ELF-1 (cell line): ENCODE results near the gene VSNL1.

ENCODE experiments used
- DNase-seq: peaks from one replicate; pipeline ENCODE4 v3.0.0-alpha.2; 2016; ENCODE audit warnings: low read depth, low spot score

Gene VSNL1

DNA sequence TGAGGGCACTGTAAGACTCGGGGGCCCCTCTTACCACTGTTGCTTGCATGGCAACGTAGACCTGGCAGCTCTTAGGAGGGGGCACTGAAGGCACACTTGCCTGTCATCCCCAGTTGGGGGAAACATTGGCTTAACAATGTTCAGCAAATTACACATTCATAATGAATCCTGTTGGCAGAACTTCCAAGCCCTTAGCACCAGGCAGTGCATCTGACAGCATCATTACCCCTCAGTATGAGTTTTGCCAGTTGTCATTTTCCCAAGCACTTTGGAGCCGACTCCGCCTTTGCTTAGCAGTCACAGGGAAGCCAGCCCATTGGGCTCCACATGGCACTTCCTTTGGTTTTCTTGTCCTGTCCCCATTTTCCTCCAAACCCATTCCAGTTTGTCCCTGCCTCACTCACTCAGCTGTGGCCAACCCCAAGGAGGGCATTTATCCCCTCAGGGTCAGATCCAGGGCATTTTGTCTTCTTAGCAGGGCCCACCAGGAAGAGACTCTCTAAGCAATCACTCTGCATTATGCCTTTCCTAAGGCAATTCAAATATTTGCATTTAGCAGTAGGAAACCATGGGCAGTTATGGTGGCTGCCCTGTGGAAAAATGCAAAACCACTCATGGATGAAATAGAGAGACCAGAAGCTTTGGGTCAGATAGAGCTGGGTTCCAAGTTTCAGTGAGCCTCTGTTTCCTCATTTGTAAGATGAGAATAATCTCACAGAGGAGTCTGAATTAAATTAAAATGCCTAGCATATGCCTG lies 73.9 kb downstream of the VSNL1 start:
- no peak for DNase-seq

DNA sequence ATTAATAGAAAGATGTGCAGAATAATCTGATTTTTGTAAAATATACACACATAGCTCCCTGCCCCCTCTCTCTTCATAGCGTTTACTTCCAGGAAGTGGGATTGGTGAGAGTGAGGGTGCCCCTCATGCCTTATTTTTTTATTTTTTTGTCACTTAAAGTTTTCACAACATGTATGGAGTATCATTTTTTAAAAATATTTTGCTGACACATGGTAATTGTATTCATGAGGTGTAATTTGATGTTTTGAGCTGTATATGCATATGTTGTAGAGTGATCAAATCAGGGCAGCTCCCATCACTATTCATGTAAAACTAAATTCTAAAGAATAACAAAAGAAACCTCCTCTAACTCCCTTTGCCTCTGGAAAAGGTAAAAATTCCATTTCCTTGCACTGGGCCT lies 74.7 kb downstream of the VSNL1 start:
- no peak for DNase-seq

DNA sequence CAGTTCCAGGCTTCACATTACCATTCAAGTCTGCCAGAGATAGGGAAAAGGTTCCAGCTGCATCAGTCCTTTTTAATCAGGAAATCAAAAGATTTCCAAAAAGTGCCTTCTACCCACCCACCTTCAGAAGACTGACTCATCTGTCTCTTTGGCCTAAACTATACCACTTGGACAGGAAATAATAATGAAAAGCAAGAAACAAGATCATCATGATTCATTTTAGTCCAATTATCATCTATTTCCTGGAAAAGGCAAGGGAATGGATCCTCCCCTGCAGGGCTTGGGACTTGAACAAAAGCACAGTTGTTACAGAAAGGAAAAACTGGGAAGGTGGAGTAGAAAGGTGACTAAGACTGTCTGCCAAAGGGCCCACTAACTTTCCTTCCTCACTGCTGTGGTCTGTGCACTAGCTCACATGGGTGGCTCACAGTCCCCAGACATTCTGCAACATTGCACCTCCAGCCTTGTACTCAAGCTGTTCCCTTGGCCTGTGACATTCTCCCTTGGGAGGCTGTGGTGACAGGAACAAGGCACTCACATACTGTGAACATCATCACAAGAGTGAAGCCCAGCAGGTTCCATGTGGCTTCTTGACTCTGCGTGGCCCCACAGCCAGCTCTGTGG lies 75.3 kb downstream of the VSNL1 start:
- DNase-seq, result no peak

DNA sequence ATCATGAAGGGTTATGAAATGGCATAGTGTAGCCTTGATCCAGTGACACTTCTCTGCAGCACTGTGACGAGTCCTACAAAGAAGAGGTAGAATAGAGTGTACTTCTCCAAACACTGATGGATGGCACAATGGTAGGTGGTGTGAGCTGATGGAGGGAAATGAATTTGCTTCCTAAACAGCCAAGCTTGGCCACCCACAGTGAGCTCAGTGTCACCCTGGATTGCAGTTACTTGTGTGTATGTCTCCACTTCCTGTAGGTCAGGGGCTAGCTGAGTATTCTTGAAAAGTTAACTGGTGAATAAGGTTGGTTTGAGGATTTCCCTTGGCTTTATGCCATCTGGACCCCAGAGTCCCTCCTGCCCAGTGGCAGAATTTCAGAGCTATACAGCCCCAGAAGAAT lies 75.9 kb downstream of the VSNL1 start:
- DNase-seq, result no peak

DNA sequence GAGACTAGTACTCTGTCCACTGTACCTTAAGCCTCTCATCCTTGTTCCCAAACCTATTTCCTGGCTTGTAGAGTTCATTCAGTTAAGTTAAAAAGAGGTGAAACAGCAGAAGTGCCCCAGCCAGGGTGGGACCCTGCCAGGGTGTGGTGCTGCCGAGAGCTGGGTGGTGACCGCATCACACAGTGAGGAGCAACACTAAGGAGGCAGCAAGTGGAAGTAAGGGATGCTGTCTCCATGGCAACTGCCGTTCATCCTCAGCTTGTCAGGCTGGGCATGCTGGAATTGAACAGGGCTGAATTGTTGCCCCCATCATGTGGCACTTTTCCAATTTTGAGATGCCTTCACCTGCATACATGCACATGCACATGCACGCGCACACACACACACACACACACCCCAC lies 77.0 kb downstream of the VSNL1 start:
- DNase-seq, result no peak

DNA sequence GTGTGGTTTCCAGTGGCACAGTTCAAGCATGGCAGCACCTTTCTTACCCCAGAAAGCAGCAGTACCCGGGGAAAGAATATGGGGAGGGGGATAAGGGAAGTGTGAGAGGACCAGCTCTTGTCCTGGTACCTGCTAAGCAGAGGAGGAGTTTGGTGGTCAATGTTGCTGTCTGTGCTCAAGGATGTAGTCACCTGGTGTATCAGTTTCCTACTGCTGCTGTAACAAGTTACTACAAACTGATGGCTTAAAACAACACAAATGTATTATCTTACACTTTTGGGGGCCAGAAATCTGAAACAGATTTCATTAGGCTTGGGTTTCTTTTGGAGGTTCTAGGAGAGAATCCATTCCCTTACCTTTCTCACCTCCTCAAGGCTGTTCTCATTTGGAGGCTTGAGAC lies 77.5 kb downstream of the VSNL1 start:
- DNase-seq, result no peak

DNA sequence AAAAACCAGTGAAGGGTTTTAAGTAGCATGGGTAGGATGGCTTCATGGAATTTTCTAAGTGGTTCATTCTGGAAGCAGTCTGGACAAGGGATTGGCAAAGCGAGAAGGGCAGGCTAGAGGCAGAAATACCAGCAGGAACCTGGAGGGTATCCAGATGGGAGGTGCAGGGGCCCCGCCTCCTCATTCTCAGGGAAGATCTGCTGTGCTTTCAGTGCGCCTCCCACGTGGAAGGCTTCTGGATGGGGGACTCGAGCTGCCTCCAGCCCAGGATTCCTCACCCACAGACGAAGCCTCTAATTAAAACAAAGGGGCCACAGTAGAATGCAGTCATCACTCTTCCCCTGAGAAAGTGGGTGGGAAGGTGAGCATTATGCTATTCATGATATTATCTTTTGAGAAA lies 79.8 kb downstream of the VSNL1 start:
- no peak for DNase-seq

DNA sequence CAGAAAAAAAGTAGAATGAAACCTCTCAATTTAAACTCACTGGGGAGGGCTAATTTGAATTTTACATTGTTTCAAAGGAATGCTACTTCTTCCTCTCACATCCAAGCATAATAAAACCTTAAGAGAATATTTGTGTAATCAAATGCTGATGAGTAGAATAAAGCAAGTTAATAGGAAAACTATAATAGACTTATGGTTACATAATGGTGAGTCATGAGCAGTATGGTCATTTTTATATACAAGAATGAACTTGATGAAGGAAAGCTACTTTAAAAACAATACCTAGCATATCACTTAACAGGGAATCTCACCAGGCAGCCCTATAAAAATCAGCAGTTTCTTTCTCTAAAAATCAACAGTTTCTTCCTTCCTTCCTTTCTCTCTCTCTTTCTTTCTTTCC lies 80.3 kb downstream of the VSNL1 start:
- no peak for DNase-seq

DNA sequence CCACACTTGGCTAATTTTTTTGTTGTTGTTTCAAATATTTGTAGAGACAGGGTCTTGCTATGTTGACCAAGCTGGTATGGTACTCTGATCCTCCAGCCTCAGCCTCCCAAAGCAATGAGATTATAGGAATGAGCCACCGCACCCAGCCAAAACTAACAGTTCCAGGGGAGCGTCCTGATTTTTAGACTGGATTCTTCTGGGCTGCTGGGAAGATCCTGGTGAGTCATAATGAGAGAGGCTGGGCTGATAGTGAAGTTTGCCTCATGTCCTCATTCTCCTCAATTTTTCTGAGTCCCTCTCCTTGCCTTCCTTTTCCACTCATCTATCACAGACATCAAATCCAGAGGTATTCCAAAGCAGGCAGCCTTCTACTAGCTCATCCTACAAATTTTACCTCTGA lies 81.3 kb downstream of the VSNL1 start:
- no peak for DNase-seq

DNA sequence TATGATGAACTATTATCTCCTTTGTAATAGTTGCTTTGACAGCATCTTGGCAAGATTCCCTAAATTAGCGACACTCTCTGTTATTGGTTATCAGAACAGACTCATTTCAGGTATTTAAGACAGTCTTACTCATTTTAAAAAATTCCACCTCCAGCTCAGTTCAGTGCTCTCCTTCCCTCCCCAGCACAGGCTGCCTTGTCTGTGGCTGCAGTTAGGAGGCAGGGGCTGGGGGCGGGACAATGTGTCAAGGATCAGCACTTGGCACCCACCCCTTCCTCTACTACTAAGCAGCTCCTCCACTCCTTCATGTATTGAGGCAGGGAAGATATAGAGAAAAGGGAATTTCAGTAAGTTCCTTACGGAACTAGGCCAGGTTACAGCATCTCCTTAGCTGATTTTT lies 85.0 kb downstream of the VSNL1 start:
- DNase-seq, result no peak

DNA sequence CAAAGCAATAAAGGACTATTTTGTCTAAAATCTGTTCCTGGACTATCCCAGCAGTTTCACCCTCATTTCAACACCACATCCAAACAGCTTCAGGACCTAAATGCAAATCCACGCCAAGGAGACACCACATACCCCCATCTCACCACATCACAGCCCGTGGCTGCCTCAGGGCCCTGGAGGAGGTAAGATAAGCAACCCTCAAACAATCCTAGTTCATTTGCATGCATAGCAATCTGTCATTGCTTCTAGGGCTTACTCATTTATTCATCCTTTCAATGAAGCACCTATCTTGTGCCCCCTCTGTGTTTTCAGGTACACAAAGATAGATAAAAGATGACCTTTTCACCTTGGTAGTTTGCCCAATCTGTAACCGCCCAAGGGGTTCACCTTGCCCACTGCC lies 86.5 kb downstream of the VSNL1 start:
- DNase-seq, result peak; percentile 53

DNA sequence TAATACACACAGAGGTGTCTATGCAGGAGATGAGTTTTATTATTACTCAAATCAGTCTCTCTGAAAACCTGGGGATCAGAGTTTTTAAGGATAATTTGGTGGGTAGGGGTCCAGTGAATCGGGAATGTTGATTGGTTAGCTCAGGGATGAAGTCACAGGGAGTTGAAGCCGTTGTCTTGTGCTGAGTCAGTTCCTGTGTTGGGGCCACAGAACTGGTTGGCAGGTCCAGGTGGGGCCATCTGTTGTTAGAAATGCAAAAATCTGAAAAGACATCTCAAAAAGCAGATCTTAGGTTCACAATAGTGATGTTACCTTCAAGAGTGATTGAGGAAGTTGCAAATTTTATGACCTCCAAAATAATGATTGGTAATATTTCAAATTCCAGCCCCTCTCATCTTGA lies 86.9 kb downstream of the VSNL1 start:
- DNase-seq, result peak; percentile 18

DNA sequence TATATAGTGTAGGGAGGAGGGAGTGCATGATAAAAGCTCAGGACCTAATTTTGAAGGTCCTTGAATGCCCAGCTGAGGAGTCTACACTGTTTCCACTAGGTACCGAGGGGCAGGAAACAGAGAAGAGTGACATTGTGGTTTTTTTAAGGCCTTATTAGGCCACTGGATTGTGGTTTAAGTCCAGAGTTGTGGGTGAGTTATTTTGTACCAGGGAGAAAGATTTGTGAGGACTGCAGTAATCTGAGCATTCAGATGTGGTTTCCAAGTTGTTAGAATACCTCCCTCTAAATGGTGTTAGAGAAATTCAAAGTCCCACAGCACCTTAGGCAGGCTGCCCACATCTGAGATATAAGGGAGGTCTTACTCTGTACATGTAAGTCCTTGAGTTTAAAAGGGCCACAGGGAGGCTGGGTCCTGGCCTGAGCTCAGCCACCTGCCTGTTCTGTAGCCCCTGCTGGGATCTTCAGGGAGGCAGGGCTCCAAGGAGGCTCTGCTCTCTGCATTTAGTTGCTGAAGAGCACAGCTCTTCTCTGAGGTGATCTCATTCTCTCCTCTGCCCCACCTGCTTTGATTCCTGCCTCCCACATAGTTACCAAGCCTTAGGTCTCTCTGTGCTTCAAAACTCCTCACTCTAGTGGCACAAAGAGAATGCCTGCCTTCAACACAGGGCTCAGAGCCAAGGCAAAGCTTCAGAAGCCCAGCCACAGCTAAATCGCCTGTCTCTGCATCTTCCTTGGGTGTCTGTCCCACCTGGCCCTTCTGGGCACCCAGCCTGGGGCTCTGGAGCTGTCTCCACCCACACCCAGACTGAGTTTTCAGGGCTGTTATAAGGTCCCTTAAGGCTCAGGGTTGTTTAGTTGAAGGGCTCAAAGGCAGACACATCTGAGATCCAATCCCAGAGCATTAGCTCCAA lies 88.1 kb downstream of the VSNL1 start:
- no peak for DNase-seq

DNA sequence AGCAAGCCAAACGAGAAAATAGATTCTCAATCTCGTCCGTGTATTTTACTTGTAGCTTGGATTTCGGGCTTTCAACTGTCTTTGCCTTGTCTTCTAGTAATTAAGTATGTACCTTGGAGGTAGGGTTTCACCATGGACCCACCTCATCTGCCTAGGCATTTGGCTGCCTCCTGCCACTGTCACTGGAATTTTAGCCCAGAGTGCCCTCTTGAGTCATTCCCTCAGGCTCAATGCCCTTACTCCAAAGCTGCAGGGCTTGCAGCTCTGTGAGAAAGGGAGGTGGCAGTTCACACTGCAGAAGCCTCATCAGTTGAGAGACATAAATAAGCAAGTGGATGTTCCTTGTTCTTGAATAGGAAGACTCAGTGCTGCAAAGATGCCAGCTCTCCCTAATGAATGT lies 89.6 kb downstream of the VSNL1 start:
- DNase-seq, result no peak

DNA sequence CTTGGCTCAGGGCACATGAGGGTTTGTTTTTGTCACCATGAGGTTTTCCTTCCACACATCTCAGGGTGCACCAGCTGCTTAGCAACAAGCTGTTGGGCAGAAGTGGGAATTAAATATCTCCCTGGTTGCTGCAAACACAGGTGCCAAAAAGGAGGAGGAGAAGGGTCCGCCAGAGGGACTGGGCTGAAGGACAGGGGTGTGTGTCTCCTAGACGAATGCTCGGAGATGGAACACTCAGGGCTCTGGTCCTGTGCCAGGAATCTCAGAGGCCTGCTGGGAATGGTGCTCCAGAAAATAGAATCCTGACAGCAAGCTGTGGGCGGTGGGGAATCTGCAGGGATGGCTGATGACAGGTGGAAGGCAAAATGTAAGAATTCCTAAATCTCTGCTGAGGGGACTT lies 94.5 kb downstream of the VSNL1 start:
- no peak for DNase-seq

DNA sequence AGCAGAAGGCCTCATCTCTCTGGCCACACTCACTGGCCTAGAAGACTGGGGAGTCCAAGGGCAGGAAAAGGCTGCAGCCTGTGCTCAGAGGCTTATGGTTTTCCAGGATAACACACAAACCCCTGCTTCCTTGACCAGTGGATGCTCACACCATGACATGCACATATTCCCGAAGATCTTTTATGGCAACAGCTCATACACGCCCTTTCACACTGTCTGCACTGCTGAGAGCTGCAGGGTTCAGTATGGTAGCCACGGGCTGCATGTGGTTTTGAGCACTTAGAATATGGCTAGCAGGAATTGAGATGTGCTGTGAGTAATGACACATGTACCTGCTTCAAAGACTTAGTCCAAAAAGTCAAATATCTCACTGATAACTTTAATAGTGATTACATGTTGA lies 95.8 kb downstream of the VSNL1 start:
- no peak for DNase-seq

DNA sequence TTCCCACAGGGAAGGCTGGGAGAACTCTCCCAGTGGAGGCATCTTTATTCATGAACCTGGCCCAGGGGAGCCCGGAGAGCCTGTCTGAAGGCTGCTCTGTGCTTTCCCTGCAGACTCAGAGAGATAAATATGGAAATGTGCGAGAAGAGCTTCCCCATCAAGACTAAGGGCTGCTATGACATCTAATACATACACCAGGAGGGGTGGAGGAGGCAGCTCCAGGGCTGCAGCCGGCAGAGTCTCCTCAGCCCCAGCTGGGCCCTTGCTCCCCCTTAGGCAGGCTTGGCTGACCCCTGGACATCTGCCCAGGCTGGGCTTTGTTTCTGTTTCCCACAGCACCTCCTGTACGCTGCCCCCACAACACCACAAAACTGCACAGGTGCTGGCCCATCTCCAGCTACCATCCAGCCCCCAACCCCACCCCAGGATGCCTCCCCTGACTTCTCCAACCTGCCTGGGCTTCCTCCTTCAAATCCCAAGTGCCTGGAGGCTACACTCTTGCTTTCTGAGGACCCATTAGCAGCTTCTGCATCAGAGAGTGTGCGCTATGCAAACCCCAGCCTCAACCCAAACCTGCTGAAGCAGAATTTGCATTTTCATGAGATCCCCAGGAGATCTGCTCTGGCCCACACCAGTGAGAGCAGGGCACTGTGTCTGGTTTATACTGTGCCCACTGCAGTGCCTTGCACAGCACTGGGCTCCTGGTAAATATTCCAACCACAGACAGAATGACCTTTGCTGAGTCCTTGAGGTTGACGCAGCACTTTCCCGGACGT lies 96.8 kb downstream of the VSNL1 start:
- peak; percentile 34 for DNase-seq

DNA sequence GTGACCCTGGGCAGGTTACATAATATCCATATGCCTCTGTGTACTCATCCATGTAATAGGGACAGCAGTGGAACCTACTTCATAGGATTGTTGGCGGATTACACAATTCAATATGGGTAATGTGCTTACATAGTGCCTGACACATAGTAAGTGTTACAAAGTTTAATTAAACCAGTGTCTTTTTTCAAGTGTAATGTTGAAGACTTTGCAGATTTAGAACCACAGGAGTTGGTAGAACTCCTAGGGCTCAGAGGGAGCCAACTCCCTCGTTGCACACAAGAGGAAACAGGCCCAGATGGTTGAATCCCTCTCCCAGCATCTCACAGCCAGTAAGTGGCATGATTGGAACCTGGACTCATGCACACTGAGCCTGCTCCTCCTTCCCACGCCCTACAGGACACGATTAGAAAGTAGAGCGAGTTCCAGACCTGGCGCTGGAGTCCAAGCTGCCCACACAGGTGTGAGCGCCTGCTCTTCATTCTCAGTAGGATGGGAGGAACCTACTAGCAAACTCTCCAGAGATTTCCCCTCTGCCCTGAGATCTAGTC lies 97.8 kb downstream of the VSNL1 start:
- no peak for DNase-seq

DNA sequence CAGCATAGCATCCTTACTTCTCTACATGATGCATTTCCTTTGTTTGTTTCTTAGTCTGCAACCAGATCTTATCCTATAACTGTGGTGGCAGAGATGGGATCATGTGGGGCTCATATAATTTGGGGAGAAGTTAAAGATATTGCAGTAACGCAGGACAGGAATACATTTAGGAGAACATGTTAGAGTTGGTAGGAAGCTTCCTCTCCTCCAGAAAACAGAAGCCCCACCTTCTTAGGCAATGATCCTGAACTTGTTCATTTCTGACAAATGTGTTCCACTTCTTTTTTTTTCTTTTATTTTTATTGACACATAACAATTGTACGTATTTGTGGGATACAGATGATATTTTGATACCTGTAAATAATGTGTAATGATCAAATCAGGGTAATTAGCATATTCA lies 99.9 kb downstream of the VSNL1 start:
- no peak for DNase-seq

DNA sequence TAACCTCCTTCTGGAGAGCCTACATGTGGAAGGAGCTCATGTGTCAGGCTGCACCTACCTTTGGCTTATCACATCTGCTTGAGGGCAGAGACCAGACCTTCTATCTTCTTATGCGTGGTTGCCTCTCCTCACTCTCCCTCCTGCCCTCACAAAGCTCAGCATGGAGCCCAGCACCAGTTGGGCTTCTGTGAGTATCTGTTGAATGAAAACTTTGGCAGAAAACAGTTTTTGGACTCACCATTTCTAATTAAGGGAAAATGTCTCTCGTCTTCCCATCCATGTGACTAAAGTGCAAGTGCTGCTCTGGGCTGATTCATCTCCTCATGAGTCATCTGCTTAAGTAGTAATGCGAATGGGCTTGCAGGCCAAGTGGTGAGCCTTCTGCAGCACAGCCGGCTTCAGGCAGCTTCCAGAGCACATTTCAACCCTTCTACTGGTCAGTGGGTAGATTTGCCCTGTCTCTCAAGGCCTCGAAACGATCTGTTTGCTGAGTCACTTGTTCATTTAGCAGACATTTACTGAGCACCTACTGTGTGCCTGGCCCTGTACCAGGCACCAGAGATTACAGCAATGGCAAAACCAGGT lies 102.6 kb downstream of the VSNL1 start:
- DNase-seq, result peak; percentile 52
